Raji (cell line): ENCODE results near the gene PIK3IP1.

Experiments used
- POLR2A ChIP-seq: IDR thresholded peaks from 2 replicates; pipeline ENCODE4 v1.6.1; 2011; ENCODE audit warnings: low read depth, low read length, control low read depth; ENCODE audit not compliant: insufficient read depth

Gene PIK3IP1

DNA sequence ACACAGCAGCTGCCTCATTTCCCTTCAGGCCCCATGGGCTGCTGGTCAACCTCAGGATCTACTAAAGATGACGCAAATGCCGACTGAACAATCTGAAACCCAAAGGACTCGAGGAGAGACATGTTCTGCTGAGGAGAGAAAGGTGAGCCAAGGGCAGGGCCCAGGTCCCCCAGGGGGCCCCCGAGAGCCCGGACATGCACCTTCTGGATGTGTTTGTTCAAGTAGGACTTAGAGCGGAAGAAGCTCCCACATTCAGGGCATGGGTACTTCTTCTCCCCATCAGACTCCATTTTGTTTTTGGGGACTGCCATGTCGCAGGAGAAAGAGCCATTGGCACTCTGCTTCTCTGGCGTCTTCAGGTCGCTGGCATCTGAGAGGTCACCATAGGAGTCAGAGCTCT lies 34.6 kb upstream of the PIK3IP1 start:
- no peak for TF ChIP-seq POLR2A

DNA sequence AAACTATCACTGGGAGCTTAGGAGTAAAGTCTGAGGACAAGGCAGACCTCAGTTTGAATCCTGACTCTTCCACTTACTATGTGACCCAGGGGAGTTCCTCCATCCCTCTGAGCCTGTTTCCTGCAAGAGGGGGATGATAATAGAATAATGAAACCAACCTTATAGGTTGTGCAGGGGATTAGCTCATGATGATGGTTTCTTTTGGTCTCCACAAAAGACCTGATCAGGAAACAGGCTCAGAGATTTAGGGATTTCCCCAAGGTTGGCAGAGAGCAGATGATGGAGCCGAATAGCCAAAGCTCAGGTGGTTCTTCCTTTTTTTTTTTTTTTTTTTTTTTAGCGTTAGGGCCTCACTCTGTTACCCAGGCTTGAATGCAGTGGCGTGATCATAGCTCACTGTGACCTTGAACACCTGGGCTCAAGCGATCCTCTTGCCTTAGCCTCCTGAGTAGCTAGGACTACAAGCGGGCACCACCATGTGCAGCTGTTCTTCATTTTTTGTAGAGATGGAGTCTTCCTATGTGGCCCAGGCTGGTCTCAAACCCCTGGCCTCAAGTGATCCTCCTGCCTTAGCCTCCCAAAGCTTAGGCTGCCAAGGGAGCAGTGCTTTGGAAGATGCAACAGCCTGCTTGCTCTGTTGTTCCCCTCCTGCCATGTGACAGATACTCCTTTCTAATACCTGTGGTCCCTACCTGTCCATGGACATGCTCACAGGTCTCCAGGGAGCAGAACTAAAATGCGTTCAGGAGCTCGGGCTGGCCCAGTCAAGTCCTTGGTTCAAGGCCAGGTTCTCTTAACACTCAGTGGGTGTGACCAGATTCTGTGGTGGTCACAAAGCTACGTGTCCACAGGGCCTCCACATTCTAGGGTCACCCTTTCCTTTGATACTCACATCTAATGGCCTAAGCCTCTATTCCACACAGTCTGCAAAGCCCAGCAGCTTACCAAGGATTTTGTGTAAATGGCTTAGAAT lies 31.6 kb upstream of the PIK3IP1 start:
- TF ChIP-seq POLR2A = no peak

DNA sequence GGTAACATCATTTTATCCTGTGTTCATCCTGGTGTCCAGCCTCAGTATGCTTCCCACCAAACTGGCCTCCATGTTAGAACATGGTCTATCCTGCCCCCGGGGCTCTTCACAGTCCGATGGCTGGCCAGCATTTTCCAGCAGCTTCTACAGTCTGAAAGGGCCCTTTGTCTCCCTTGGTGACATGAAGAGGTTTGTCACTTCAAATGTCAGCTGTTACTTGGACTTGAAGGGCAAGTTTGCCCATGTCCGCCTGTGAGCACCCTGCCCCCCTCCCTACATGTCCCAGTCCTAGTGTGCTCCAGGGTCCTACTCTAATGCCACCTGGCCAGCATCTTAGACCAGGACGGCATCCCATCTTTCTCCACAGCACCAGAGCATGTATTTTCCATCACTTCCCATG lies 29.1 kb upstream of the PIK3IP1 start:
- TF ChIP-seq POLR2A = no peak

DNA sequence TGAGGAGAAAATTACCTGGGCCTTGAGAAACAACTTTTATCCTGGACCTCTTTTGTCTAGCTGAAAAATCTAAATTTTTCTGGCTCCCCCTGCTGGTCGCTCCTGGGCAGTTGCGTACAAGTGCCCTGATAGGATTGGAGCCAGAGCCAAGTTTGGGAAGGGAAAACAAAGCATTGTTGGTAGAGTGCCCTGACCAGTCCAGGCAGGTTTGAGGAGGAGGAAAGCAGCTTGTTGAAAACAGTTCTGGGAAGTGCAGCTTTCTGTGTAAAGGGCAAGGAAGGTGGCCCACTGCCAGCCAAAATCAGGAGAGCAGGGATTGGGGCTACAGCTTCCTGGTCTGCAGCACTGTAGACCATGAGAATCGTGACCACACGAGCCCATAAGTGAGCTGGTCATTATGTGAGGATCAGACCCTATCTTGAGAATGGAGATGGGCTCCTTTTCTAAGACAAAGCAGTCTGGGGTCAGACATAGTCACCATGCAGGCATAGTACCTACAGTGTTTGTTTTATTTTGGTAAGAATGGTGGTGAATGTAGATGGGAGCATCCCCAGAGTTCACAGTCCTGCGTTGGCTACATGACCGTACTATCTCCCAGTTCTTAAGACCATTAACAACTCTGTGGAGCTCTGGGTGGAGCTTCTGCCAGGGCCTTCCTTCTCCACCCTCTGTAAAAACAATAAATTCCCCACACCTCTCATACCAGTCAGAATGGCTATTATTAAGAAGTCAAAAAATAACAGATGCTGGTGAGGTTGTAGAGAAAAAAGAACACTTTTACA lies 21.3 kb upstream of the PIK3IP1 start:
- TF ChIP-seq POLR2A = no peak

DNA sequence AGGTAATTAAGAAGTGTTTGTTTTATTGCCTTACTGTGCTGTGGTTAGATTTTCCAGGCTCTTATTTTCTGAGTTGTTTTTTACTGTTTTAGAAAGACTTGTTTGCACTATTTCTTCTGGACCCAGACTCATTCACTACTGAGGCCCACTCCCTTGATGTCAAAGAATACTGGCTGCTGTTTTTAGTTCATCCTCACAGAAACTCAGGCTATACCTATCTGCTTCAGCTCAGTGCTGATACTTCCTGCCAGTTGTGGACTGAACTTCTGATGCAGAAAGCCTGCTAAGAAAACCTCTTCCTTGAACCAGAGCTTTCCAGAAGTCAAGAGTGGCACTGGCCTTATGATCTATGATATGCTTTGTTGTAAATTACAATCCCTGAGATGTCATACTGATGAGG lies 15.9 kb upstream of the PIK3IP1 start:
- TF ChIP-seq POLR2A = no peak

DNA sequence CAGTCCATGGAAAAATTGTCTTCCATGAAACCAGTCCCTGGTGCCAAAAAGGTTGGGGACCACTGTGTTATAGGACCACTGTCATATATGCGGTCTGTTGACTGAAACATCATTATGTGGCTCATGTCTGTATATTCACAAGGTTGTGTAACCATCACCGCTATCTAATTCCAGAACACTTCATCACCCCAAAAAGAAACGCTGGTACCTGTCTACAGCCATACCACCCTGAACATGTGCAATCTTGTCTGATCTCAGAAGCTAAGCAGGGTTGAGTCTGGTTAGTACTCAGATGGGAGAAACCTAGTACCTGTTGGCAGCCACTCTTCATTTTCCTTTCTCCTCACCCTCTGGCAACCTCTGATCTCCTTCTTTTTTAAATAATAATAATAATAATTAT lies 12.9 kb upstream of the PIK3IP1 start:
- TF ChIP-seq POLR2A = no peak

DNA sequence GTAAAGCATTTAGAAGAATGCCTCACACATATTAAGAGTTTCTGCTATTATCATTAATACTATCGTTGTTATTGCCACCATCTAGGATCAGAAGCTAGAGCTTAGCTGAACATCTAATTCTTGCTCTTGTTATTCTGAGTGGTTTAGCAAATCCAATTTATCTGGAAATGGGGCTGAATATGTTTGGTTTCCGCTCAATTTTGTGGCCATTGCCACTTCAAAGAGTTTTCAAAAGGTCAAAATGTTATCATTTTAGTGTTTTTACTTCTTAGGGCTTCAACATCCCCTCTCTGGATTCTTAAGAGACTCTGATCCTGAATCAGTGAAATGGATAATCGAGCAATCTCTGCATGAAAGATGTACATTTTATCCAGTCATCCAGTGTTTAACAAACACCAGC lies 10.2 kb upstream of the PIK3IP1 start:
- TF ChIP-seq POLR2A = no peak

DNA sequence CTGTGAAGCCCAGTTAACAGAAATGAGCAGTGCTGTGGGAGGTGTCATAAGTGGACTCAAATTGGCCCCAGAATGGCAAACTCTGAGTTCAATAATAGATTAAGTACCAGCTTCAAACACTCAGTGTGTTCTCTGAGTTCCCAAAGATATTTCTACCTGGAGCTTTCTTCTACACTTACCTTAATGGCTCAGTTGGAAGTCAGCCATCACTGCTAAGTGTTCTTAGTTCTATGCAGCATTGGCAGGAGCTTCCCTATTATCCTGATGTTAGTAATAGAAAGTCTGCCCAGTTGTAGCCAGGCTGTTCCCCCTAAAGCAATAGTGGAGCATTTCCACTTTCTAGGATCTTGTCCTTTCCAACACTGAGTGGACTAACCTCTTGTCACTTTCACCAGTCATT lies 9.7 kb upstream of the PIK3IP1 start:
- no peak for TF ChIP-seq POLR2A

DNA sequence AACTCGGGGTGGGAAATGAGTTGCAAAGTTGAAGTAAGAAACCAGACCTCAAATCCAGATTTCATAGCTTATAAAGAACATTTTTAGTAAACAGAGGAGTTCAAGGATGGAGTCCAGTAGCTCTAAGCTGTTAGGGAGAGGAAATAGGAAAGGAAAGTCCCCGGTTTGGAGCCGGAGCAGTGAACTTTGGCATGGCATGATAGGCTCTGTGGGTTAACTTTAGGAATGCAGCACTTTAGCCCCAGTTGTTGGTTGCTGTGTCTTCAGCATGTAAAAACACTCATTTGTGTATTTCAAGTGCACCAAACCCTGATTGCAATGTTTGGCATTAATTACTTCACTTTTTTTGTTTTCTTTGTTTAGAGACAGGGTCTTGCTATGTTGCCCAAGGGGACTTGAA lies 8.6 kb upstream of the PIK3IP1 start:
- no peak for TF ChIP-seq POLR2A

DNA sequence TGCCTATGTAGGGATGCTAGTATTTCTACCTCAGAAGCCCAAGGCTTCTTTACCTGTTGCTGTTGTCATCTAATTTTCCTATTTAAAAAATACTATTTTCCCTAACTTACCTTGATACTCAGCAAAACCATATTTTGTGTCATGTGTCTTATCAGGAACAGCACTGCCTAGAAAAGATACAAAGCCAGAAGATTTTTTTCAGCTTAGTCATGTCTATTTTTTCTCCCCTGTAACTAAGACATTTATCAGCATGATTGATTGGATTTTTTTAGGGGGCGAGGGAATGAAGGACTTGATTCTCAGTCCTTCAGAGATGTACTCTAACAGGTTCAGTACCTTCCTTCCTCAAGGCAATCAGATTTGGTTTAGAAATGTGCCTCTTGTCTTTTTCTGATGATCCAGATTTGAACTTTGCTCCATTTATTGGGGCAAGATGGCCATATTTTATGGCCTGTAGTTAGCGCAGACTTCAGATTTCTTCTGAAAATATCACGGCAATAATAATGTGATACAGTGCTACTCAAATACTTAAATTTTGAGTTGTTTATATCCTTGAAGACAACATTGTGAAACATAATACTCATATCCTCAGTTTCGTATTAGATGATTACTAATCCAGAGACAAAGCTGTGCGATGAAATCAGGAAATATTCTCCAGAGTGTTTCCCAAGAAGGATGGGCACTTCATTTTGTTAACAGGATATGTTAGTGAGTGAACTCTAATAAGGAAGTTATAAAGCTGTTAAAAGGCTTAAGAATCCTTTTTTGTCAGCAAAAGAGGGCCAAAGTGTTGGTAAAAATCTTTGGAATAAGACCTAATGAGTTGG lies 3.8 kb upstream of the PIK3IP1 start:
- TF ChIP-seq POLR2A = no peak

DNA sequence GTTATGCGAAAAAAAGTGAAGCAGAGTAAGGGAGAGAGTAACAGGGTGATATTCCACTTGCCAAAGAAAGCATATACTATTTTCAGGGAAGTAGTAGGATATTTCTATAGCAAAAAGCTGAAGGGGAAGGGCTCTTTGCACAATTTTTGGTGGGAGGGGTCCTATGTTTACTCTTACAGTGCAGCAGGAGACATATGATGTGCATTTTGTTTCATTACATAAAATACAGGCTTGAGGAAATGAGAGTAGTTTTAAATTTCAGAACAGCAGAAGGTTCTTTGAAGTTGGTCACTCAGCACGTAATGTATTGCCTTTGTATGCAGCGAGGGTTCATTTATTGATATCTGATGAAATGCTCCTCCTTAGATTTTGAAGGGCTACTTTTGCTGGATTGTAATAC lies 3.1 kb upstream of the PIK3IP1 start:
- no peak for TF ChIP-seq POLR2A

DNA sequence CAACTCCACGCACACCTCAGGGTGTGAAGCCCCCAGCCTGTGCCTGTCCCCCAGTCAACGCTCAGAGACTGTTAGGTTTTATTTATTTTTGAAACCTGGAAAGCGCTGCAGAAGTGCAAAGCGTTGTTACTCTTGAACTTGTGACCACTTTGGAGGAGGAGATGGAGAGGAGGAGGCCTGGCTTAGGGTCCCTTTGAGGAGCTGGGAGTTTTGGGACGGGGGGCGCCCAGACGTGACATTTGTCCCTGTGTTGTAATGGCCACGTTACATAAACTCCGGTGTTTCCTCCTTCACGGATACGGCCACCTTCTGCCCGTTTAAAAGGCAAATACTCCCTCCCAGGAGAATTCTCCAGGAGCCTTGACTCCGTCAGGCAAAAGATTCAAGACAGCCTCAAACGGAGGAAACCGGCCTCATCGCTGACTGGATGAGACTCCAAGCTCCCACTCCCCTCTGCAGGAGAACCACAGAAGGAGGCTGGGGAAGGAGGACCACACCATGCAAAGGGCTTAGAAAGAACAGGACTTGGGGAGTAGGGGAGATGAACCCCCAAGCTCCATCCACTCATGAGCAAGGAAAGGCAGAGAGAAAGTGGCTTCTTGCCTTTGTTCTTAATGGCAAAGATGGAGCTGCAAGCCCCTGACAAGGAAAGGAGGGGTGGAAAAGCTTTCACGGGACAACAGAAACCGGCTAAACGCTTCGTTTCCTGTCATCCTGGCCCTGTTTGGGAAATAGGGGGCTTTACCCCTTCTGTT lies 630 bp downstream of the PIK3IP1 start:
- TF ChIP-seq POLR2A = no peak

DNA sequence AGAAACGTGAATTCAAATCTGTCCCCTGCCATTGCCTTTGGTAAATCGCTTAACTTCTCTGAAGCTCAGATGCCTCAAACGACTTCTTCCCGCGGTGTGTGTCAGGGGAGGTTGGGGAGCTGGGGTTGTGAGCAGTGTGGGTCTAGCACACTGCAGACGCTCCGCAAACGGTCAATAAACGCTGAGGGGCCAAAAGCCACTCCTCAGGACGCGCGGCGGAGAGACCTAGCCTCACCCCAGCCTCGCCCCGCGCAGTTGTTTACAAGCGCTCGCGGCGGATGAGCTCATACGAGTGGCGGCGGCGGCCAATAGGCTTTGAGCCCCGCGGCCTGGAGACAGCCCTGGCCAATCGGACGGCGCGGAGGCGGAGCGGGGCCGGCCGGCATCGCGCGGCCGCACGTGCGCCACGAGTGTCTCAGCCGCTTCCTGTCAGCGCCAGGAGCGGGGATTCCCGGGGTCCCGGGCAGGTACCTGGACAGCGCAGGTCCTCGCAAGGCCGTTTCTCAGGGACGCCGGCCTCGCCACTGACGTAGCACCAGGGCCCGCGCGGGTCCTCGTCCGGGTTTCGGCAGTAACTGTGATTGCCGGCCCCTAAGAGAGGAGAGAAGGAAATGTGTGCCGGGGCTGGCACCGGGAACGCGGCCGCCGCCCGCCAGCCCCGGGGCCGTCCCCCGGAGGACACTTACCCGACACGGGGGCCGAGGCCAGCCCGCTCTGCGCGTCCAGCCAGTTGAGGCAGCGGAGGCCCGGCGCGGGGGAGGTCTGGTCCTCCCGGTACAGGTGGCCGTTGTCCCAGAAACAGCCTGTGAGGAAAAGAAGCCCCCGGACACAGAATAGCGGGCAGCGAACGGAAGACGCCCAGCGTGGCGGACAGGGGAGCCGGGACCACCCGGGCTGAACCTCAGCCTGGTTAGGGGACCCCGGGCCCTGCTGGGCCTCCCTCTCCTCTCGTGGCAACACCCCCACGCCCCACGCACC lies 1.5 kb downstream of the PIK3IP1 start:
- peak; percentile 79 for TF ChIP-seq POLR2A
